Measurements from ENCODE around the gene TBC1D2. TPM values are rescaled to one million over a fixed set of nuclear protein-coding genes. Genes with fewer than 3 reads are reported as not detected.

TBC1D2 gene
- total and polyA plus RNA-seq, 2 of the 13 experiments (the other 11 are each of a cell fraction or from before 2014, with no cell fraction given), result 2.0 to 2.8 TPM

DNA sequence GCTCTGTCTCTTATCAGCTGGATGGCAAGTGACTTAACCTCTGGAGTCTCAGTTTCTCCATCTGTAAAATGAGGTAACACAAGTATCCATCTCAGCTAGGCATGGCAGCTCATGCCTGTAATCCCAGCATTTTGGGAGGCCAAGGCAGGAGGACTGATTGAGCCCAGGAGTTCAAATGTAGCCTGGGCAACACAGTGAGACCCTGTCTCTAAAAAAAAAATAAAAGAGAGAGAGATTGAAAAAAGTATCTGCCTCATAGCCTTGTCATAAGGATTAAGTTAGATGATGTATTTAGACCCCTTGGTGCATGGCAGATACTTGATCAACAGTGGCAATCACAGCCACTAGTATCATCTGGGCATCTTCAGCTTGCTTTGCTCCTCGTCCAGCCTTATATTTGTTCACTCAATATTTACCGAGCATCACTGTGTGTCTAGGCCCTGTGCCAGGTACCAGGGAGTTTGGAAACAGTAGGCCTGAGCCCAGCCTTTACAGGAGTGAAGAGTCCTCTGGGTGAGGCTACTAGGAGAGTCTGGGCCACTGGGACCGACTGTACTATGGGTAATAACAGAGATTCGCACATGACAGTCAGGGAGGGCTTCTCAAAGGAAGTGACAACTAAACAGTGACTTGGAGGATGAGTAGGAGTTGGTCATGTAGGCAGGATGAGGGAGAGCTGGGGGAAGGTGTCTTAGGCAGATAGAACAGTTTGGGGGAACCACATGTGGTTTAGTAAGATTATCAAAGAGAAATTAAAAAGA, 97.2 kb downstream of the TBC1D2 start (continued):
- TF ChIP-seq, protein P1, sequence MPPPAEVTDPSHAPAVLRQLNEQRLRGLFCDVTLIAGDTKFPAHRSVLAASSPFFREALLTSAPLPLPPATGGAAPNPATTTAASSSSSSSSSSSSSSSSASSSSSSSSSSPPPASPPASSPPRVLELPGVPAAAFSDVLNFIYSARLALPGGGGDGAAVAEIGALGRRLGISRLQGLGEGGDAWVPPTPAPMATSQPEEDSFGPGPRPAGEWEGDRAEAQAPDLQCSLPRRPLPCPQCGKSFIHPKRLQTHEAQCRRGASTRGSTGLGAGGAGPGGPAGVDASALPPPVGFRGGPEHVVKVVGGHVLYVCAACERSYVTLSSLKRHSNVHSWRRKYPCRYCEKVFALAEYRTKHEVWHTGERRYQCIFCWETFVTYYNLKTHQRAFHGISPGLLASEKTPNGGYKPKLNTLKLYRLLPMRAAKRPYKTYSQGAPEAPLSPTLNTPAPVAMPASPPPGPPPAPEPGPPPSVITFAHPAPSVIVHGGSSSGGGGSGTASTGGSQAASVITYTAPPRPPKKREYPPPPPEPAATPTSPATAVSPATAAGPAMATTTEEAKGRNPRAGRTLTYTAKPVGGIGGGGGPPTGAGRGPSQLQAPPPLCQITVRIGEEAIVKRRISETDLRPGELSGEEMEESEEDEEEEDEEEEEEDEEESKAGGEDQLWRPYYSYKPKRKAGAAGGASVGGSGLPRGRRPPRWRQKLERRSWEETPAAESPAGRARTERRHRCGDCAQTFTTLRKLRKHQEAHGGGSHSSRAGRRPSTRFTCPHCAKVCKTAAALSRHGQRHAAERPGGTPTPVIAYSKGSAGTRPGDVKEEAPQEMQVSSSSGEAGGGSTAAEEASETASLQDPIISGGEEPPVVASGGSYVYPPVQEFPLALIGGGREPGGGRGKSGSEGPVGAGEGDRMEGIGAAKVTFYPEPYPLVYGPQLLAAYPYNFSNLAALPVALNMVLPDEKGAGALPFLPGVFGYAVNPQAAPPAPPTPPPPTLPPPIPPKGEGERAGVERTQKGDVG (CRISPR knock-in tag; IDR thresholded peaks at IDR 0.05; ENCODE audit: borderline replicate concordance), result no peak
- TF ChIP-seq ATF1 (CRISPR knock-in tag; IDR thresholded peaks at IDR 0.05) (no peak), CHD2 (IDR thresholded peaks at IDR 0.05; ENCODE audit: low read depth, low read length) (no peak), TCF7 (IDR thresholded peaks at IDR 0.05; ENCODE audit: low read depth) (no peak), ZFAT (CRISPR knock-in tag; conservative IDR thresholded peaks at IDR 0.05) (no peak), REPIN1 (CRISPR knock-in tag; IDR thresholded peaks at IDR 0.05; ENCODE audit: borderline replicate concordance, low read depth) (no peak; the same call in 1 of the 2 replicates), CSRNP1 (CRISPR knock-in tag; IDR thresholded peaks at IDR 0.05) (no peak), SNAI1 (CRISPR knock-in tag; IDR thresholded peaks at IDR 0.05; ENCODE audit: borderline replicate concordance) (no peak), ZNF292 (CRISPR knock-in tag; IDR thresholded peaks at IDR 0.05; ENCODE audit: borderline replicate concordance, low read depth) (peak; percentile 44; the same call in 1 of the 2 replicates), ADNP (CRISPR knock-in tag; IDR thresholded peaks at IDR 0.05) (no peak), ZMYM4 (CRISPR knock-in tag; IDR thresholded peaks at IDR 0.05) (no peak), FOXJ3 (CRISPR knock-in tag; IDR thresholded peaks at IDR 0.05; ENCODE audit: borderline replicate concordance) (peak; percentile 57; the same call in 1 of the 2 replicates)
- TF ChIP-seq, protein P2, sequence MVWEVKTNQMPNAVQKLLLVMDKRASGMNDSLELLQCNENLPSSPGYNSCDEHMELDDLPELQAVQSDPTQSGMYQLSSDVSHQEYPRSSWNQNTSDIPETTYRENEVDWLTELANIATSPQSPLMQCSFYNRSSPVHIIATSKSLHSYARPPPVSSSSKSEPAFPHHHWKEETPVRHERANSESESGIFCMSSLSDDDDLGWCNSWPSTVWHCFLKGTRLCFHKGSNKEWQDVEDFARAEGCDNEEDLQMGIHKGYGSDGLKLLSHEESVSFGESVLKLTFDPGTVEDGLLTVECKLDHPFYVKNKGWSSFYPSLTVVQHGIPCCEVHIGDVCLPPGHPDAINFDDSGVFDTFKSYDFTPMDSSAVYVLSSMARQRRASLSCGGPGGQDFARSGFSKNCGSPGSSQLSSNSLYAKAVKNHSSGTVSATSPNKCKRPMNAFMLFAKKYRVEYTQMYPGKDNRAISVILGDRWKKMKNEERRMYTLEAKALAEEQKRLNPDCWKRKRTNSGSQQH (CRISPR knock-in tag; IDR thresholded peaks at IDR 0.05; ENCODE audit: low read depth), result no peak
- TF ChIP-seq, protein P3, sequence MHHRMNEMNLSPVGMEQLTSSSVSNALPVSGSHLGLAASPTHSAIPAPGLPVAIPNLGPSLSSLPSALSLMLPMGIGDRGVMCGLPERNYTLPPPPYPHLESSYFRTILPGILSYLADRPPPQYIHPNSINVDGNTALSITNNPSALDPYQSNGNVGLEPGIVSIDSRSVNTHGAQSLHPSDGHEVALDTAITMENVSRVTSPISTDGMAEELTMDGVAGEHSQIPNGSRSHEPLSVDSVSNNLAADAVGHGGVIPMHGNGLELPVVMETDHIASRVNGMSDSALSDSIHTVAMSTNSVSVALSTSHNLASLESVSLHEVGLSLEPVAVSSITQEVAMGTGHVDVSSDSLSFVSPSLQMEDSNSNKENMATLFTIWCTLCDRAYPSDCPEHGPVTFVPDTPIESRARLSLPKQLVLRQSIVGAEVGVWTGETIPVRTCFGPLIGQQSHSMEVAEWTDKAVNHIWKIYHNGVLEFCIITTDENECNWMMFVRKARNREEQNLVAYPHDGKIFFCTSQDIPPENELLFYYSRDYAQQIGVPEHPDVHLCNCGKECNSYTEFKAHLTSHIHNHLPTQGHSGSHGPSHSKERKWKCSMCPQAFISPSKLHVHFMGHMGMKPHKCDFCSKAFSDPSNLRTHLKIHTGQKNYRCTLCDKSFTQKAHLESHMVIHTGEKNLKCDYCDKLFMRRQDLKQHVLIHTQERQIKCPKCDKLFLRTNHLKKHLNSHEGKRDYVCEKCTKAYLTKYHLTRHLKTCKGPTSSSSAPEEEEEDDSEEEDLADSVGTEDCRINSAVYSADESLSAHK (CRISPR knock-in tag; IDR thresholded peaks at IDR 0.05; ENCODE audit: borderline replicate concordance), result no peak
- TF ChIP-seq, protein P4, sequence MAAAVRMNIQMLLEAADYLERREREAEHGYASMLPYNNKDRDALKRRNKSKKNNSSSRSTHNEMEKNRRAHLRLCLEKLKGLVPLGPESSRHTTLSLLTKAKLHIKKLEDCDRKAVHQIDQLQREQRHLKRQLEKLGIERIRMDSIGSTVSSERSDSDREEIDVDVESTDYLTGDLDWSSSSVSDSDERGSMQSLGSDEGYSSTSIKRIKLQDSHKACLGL (CRISPR knock-in tag; IDR thresholded peaks at IDR 0.05), result no peak
- TF ChIP-seq, protein P5, sequence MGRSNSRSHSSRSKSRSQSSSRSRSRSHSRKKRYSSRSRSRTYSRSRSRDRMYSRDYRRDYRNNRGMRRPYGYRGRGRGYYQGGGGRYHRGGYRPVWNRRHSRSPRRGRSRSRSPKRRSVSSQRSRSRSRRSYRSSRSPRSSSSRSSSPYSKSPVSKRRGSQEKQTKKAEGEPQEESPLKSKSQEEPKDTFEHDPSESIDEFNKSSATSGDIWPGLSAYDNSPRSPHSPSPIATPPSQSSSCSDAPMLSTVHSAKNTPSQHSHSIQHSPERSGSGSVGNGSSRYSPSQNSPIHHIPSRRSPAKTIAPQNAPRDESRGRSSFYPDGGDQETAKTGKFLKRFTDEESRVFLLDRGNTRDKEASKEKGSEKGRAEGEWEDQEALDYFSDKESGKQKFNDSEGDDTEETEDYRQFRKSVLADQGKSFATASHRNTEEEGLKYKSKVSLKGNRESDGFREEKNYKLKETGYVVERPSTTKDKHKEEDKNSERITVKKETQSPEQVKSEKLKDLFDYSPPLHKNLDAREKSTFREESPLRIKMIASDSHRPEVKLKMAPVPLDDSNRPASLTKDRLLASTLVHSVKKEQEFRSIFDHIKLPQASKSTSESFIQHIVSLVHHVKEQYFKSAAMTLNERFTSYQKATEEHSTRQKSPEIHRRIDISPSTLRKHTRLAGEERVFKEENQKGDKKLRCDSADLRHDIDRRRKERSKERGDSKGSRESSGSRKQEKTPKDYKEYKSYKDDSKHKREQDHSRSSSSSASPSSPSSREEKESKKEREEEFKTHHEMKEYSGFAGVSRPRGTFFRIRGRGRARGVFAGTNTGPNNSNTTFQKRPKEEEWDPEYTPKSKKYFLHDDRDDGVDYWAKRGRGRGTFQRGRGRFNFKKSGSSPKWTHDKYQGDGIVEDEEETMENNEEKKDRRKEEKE (IDR thresholded peaks at IDR 0.05), result no peak

All from HepG2 (cell line).